ENCODE measurements around the gene ATRNL1. TPM values are rescaled to one million over a fixed set of nuclear protein-coding genes. Genes with fewer than 3 reads are reported as not detected.

Gene ATRNL1
- total RNA-seq, 1 experiment from 2014 or later = 28.7 TPM

DNA sequence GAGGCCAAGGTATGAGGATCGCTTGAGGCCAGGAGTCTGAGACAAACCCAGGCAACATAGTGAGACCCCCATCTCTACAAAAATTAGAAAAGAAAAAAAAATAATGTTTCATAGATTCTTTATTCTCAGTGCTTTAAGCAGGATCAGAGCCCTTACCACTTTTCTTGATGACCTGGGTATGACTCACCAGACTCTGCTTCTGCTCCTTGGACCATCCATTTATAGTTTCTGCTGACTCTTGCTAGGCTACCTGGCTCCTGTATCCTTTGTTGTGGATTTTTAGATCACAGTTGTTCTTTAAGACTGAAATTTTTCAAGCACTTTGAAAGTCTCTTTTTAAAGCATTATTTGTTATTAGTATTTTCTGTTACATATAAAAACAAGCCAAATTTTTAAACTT lies 768.7 kb downstream of the ATRNL1 start (continued):
- TF ChIP-seq, protein P1, sequence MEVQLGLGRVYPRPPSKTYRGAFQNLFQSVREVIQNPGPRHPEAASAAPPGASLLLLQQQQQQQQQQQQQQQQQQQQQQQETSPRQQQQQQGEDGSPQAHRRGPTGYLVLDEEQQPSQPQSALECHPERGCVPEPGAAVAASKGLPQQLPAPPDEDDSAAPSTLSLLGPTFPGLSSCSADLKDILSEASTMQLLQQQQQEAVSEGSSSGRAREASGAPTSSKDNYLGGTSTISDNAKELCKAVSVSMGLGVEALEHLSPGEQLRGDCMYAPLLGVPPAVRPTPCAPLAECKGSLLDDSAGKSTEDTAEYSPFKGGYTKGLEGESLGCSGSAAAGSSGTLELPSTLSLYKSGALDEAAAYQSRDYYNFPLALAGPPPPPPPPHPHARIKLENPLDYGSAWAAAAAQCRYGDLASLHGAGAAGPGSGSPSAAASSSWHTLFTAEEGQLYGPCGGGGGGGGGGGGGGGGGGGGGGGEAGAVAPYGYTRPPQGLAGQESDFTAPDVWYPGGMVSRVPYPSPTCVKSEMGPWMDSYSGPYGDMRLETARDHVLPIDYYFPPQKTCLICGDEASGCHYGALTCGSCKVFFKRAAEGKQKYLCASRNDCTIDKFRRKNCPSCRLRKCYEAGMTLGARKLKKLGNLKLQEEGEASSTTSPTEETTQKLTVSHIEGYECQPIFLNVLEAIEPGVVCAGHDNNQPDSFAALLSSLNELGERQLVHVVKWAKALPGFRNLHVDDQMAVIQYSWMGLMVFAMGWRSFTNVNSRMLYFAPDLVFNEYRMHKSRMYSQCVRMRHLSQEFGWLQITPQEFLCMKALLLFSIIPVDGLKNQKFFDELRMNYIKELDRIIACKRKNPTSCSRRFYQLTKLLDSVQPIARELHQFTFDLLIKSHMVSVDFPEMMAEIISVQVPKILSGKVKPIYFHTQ (CRISPR knock-in tag; IDR thresholded peaks at IDR 0.05) = no peak
- TF ChIP-seq FOXK1 (CRISPR knock-in tag; IDR thresholded peaks at IDR 0.05) (no peak), ESRRA (CRISPR knock-in tag; IDR thresholded peaks at IDR 0.05; ENCODE audit: borderline replicate concordance) (no peak)
- TF ChIP-seq, protein P2, sequence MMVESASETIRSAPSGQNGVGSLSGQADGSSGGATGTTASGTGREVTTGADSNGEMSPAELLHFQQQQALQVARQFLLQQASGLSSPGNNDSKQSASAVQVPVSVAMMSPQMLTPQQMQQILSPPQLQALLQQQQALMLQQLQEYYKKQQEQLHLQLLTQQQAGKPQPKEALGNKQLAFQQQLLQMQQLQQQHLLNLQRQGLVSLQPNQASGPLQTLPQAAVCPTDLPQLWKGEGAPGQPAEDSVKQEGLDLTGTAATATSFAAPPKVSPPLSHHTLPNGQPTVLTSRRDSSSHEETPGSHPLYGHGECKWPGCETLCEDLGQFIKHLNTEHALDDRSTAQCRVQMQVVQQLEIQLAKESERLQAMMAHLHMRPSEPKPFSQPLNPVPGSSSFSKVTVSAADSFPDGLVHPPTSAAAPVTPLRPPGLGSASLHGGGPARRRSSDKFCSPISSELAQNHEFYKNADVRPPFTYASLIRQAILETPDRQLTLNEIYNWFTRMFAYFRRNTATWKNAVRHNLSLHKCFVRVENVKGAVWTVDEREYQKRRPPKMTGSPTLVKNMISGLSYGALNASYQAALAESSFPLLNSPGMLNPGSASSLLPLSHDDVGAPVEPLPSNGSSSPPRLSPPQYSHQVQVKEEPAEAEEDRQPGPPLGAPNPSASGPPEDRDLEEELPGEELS (CRISPR knock-in tag; IDR thresholded peaks at IDR 0.05) = no peak

DNA sequence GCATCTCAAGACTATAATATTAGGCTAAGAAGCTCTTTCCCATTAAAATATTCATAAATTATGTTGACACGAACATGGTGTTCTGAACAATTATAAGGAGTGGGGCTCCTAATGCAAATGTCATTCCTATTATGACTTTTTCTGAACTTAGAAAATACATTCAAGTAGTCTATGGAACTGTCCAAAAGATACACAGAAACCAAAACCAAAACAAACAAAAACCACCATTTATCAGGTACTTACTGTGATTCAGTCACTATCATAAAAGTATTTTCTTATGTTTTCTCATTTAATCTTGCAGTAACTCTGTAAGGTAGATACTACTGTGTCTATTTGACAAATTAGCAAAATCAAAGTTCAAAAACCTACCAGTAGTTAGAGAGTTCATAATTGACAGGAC lies 773.0 kb downstream of the ATRNL1 start:
- POLR2A ChIA-PET = no interaction called here
- H3K9me3 Mint-ChIP-seq = no peaks in the 10 kb centered on the region
- H3K27ac Mint-ChIP-seq = no peak overlapping the region
- no peaks in the 10 kb centered on the region for H3K36me3 Mint-ChIP-seq
- H3K4me3 Mint-ChIP-seq = no peak overlapping the region
- H3K27me3 Mint-ChIP-seq (ENCODE audit: low read depth) = no peaks in the 10 kb centered on the region
- no peaks in the 10 kb centered on the region for H3K4me1 Mint-ChIP-seq
- ATAC-seq = no peak
- no peak for DNase-seq (ENCODE audit: low spot score)
- CTCF ChIA-PET = no interaction called here
- TF ChIP-seq, protein P3, sequence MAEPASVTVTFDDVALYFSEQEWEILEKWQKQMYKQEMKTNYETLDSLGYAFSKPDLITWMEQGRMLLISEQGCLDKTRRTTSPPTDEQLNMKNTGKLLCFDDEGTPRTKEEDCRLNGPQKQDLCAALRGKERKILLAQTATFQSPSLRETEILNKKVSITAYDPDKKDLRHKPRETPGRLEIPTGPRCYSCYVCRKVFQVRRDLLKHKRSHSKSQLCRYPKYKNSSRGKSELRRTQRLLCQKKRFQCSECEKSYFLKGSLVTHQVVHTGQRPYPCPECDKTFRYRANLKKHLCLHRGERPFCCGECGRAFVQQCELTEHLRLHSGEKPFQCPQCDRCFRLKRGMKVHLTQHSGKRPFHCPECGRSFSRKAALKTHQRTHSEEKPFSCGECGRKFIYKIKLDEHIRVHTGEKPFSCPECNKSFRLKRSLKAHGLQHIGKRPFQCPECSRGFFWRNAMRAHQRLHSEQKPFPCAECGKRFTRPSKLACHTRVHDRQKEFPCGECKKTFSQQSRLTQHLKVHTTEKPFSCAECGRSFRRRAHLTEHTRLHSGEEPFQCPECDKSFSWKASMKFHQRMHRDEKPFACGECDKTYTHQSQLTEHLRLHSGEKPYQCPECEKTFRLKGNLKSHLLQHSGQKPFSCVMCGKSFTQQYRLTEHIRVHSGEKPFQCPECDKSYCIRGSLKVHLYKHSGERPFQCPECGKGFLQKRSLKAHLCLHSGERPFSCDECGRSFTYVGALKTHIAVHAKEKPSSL (CRISPR knock-in tag; conservative IDR thresholded peaks at IDR 0.05) = no peak
- TF ChIP-seq RORB (CRISPR knock-in tag; IDR thresholded peaks at IDR 0.05) = no peak
- TF ChIP-seq, protein P4, sequence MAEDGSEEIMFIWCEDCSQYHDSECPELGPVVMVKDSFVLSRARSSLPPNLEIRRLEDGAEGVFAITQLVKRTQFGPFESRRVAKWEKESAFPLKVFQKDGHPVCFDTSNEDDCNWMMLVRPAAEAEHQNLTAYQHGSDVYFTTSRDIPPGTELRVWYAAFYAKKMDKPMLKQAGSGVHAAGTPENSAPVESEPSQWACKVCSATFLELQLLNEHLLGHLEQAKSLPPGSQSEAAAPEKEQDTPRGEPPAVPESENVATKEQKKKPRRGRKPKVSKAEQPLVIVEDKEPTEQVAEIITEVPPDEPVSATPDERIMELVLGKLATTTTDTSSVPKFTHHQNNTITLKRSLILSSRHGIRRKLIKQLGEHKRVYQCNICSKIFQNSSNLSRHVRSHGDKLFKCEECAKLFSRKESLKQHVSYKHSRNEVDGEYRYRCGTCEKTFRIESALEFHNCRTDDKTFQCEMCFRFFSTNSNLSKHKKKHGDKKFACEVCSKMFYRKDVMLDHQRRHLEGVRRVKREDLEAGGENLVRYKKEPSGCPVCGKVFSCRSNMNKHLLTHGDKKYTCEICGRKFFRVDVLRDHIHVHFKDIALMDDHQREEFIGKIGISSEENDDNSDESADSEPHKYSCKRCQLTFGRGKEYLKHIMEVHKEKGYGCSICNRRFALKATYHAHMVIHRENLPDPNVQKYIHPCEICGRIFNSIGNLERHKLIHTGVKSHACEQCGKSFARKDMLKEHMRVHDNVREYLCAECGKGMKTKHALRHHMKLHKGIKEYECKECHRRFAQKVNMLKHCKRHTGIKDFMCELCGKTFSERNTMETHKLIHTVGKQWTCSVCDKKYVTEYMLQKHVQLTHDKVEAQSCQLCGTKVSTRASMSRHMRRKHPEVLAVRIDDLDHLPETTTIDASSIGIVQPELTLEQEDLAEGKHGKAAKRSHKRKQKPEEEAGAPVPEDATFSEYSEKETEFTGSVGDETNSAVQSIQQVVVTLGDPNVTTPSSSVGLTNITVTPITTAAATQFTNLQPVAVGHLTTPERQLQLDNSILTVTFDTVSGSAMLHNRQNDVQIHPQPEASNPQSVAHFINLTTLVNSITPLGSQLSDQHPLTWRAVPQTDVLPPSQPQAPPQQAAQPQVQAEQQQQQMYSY (CRISPR knock-in tag; IDR thresholded peaks at IDR 0.05) = no peak
- TF ChIP-seq PRRX2 (CRISPR knock-in tag; IDR thresholded peaks at IDR 0.05) = no peak
- TF ChIP-seq, protein P5, sequence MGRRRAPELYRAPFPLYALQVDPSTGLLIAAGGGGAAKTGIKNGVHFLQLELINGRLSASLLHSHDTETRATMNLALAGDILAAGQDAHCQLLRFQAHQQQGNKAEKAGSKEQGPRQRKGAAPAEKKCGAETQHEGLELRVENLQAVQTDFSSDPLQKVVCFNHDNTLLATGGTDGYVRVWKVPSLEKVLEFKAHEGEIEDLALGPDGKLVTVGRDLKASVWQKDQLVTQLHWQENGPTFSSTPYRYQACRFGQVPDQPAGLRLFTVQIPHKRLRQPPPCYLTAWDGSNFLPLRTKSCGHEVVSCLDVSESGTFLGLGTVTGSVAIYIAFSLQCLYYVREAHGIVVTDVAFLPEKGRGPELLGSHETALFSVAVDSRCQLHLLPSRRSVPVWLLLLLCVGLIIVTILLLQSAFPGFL (CRISPR knock-in tag; IDR thresholded peaks at IDR 0.05; ENCODE audit: borderline replicate concordance) = no peak
- TF ChIP-seq, protein P6, sequence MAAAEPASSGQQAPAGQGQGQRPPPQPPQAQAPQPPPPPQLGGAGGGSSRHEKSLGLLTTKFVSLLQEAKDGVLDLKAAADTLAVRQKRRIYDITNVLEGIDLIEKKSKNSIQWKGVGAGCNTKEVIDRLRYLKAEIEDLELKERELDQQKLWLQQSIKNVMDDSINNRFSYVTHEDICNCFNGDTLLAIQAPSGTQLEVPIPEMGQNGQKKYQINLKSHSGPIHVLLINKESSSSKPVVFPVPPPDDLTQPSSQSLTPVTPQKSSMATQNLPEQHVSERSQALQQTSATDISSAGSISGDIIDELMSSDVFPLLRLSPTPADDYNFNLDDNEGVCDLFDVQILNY (CRISPR knock-in tag; IDR thresholded peaks at IDR 0.05) = no peak
- TF ChIP-seq ZNF121 (CRISPR knock-in tag; IDR thresholded peaks at IDR 0.05) = no peak
- no peak for TF ChIP-seq CREB1 (CRISPR knock-in tag; IDR thresholded peaks at IDR 0.05)
- TF ChIP-seq, protein P7, sequence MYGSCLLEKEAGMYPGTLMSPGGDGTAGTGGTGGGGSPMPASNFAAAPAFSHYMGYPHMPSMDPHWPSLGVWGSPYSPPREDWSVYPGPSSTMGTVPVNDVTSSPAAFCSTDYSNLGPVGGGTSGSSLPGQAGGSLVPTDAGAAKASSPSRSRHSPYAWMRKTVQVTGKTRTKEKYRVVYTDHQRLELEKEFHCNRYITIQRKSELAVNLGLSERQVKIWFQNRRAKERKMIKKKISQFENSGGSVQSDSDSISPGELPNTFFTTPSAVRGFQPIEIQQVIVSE (CRISPR knock-in tag; IDR thresholded peaks at IDR 0.05; ENCODE audit: borderline replicate concordance) = no peak
- TF ChIP-seq SP1 (CRISPR knock-in tag; conservative IDR thresholded peaks at IDR 0.05) = no peak
- no peak for TF ChIP-seq SMAD3 (CRISPR knock-in tag; IDR thresholded peaks at IDR 0.05; ENCODE audit: borderline replicate concordance)
- TF ChIP-seq, protein P8, sequence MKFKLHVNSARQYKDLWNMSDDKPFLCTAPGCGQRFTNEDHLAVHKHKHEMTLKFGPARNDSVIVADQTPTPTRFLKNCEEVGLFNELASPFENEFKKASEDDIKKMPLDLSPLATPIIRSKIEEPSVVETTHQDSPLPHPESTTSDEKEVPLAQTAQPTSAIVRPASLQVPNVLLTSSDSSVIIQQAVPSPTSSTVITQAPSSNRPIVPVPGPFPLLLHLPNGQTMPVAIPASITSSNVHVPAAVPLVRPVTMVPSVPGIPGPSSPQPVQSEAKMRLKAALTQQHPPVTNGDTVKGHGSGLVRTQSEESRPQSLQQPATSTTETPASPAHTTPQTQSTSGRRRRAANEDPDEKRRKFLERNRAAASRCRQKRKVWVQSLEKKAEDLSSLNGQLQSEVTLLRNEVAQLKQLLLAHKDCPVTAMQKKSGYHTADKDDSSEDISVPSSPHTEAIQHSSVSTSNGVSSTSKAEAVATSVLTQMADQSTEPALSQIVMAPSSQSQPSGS (CRISPR knock-in tag; IDR thresholded peaks at IDR 0.05; ENCODE audit: borderline replicate concordance, low read depth) = no peak
- TF ChIP-seq HMGA2 (CRISPR knock-in tag; IDR thresholded peaks at IDR 0.05) = no peak
- no peak for TF ChIP-seq RELA (CRISPR knock-in tag; IDR thresholded peaks at IDR 0.05; ENCODE audit: borderline replicate concordance)
